GM12878 (cell line): ENCODE data around the gene ATP6V0A1. TPM values are rescaled to one million over a fixed set of nuclear protein-coding genes. Genes with fewer than 3 reads are reported as not detected.

Source experiments
- BACH1 ChIP-seq: fragments of 450-650 bp; IDR thresholded peaks from 2 replicates; pipeline ENCODE4 v1.6.1; 2017; ENCODE audit warnings: mild to moderate bottlenecking, borderline replicate concordance
- BCL11A ChIP-seq: IDR thresholded peaks from 2 replicates; pipeline ENCODE4 v1.6.1; 2011; ENCODE audit warnings: low read depth, low read length
- CBFB ChIP-seq: IDR thresholded peaks from 2 replicates; pipeline ENCODE4 v1.6.1; 2016; ENCODE audit warnings: antibody characterized with exemption, low read depth
- E2F4 ChIP-seq: IDR thresholded peaks from 2 replicates; pipeline ENCODE4 v1.6.1; 2012; ENCODE audit warnings: low read depth, low read length, improper control_type of control experiment
- E4F1 ChIP-seq: fragments of 450-650 bp; IDR thresholded peaks from 2 replicates; pipeline ENCODE4 v1.6.1; 2018; ENCODE audit warnings: borderline replicate concordance, mild to moderate bottlenecking; ENCODE audit not compliant: partially characterized antibody
- EGR1 ChIP-seq, 2 experiments: IDR thresholded peaks; 1 replicate in 1 of 2; 2 replicates in 1 of 2; pipeline ENCODE4 v1.6.1; 2011 to 2012; ENCODE audit warnings: low read depth in 2 of 2, low read length in 2 of 2, borderline replicate concordance in 1 of 2, mild to moderate bottlenecking in 1 of 2, moderate library complexity in 1 of 2
- FOS ChIP-seq: IDR thresholded peaks from 3 replicates; pipeline ENCODE4 v1.6.1; 2011; ENCODE audit warnings: borderline replicate concordance; ENCODE audit not compliant: insufficient read length; ENCODE audit errors: extremely low read depth
- JUNB ChIP-seq: IDR thresholded peaks from 2 replicates; pipeline ENCODE4 v1.6.1; 2016; ENCODE audit warnings: antibody characterized with exemption, mild to moderate bottlenecking
- MXI1 ChIP-seq: fragments of 150-350 bp; IDR thresholded peaks from 2 replicates; pipeline ENCODE4 v1.6.1; 2011; ENCODE audit warnings: low read depth, mild to moderate bottlenecking, inconsistent platforms, low read length, improper control_type of control experiment
- NBN ChIP-seq: fragments of 450-650 bp; IDR thresholded peaks from 2 replicates; pipeline ENCODE4 v1.6.1; 2016
- NFIC ChIP-seq: IDR thresholded peaks from 2 replicates; pipeline ENCODE4 v1.6.1; 2012; ENCODE audit warnings: low read depth, mild to moderate bottlenecking, inconsistent platforms, low read length, moderate library complexity
- POLR2A ChIP-seq: IDR thresholded peaks from 2 replicates; pipeline ENCODE4 v1.6.1; 2011; ENCODE audit warnings: low read depth, mild to moderate bottlenecking, low read length
- POLR2AphosphoS2 ChIP-seq: IDR thresholded peaks from 2 replicates; pipeline ENCODE4 v1.6.1; 2011; ENCODE audit warnings: low read depth, mild to moderate bottlenecking, low read length, improper control_type of control experiment, moderate library complexity
- SUZ12 ChIP-seq: fragments of 200-600 bp; sonication (generic); IDR thresholded peaks from one replicate; pipeline ENCODE4 v1.6.1; 2018; ENCODE audit warnings: antibody characterized with exemption, mild to moderate bottlenecking; ENCODE audit not compliant: unreplicated experiment
- TAF1 ChIP-seq: IDR thresholded peaks from 2 replicates; pipeline ENCODE4 v1.6.1; 2011; ENCODE audit warnings: mild to moderate bottlenecking, low read depth, low read length, borderline replicate concordance
- TCF3 ChIP-seq: IDR thresholded peaks from 2 replicates; pipeline ENCODE4 v1.6.1; 2012; ENCODE audit warnings: low read depth, mild to moderate bottlenecking, low read length, borderline replicate concordance; ENCODE audit not compliant: insufficient read depth
- YBX1 ChIP-seq: fragments of 450-650 bp; IDR thresholded peaks from 2 replicates; pipeline ENCODE4 v1.6.1; 2016; ENCODE audit warnings: antibody characterized with exemption
- YY1 ChIP-seq: IDR thresholded peaks from 2 replicates; pipeline ENCODE4 v1.6.1; 2011; ENCODE audit warnings: low read depth, mild to moderate bottlenecking, low read length
- ZBED1 ChIP-seq: IDR thresholded peaks from 2 replicates; pipeline ENCODE4 v1.6.1; 2016; ENCODE audit warnings: borderline replicate concordance
- ZNF24 ChIP-seq: fragments of 450-650 bp; IDR thresholded peaks from 2 replicates; pipeline ENCODE4 v1.6.1; 2017; ENCODE audit warnings: antibody characterized with exemption, mild to moderate bottlenecking
- ZSCAN29 ChIP-seq: fragments of 450-650 bp; IDR thresholded peaks from 2 replicates; pipeline ENCODE4 v1.6.1; 2017; ENCODE audit warnings: mild to moderate bottlenecking, moderate library complexity
- polyA plus RNA-seq, 11 experiments: library from polyadenylated mRNA; depleted of rRNA in 4 of 11; unstranded in 6 of 11; stranded (reverse) in 5 of 11; fragments of >200 nt; fragmentation: Nextera tagmentation in 4 of 11; fragmentation: Illumina TruSeq in 1 of 11; extraction: Ambion mirVana in 4 of 11; extraction: Trizol in 1 of 11; gene quantifications; 1 replicate in 1 of 11; 2 replicates in 10 of 11; pipeline versions ENCODE4 v1.2.1 to v1.2.3, GENCODE V29; 2011 to 2016; ENCODE audit warnings: inconsistent platforms in 2 of 11, missing spikeins in 2 of 11, low read depth in 1 of 11
- total RNA-seq, 4 experiments: library from RNA; depleted of rRNA in 3 of 4; stranded (reverse); fragments of >200 nt in 3 of 4; fragmentation: Illumina TruSeq in 1 of 4; extraction: Trizol in 1 of 4; gene quantifications; 2 replicates each; pipeline versions ENCODE4 v1.2.1 to v1.2.3, GENCODE V29; 2013 to 2021
- TF ChIP-seq, protein P1 (sequence below): fragments of 450-650 bp; formaldehyde crosslinking; IDR thresholded peaks from 2 replicates; pipeline ENCODE4 v1.4.0; 2020; ENCODE audit warnings: mild to moderate bottlenecking, moderate library complexity
- TF ChIP-seq, protein P2 (sequence below): fragments of 150-350 bp; IDR thresholded peaks from 2 replicates; pipeline ENCODE4 v1.6.1; 2014; ENCODE audit warnings: mild to moderate bottlenecking, low read depth, low read length

The ATP6V0A1 gene
- total and polyA plus RNA-seq, 10 of the 15 experiments (the other 5 are each of a cell fraction or from before 2014, with no cell fraction given), result 3.0 to 76.6 (median 30.9) TPM

GRCh38 chr17:42458497-42459255 lies at the start of gene ATP6V0A1 (continued):
- TF ChIP-seq, protein P1, sequence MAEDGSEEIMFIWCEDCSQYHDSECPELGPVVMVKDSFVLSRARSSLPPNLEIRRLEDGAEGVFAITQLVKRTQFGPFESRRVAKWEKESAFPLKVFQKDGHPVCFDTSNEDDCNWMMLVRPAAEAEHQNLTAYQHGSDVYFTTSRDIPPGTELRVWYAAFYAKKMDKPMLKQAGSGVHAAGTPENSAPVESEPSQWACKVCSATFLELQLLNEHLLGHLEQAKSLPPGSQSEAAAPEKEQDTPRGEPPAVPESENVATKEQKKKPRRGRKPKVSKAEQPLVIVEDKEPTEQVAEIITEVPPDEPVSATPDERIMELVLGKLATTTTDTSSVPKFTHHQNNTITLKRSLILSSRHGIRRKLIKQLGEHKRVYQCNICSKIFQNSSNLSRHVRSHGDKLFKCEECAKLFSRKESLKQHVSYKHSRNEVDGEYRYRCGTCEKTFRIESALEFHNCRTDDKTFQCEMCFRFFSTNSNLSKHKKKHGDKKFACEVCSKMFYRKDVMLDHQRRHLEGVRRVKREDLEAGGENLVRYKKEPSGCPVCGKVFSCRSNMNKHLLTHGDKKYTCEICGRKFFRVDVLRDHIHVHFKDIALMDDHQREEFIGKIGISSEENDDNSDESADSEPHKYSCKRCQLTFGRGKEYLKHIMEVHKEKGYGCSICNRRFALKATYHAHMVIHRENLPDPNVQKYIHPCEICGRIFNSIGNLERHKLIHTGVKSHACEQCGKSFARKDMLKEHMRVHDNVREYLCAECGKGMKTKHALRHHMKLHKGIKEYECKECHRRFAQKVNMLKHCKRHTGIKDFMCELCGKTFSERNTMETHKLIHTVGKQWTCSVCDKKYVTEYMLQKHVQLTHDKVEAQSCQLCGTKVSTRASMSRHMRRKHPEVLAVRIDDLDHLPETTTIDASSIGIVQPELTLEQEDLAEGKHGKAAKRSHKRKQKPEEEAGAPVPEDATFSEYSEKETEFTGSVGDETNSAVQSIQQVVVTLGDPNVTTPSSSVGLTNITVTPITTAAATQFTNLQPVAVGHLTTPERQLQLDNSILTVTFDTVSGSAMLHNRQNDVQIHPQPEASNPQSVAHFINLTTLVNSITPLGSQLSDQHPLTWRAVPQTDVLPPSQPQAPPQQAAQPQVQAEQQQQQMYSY (CRISPR knock-in tag), result no peak
- TF ChIP-seq POLR2AphosphoS2, result peak; percentile 61; the same call in 1 of the 2 replicates
- no peak for TF ChIP-seq ZNF24
- no peak for TF ChIP-seq E4F1
- peak; percentile 93 for TF ChIP-seq YY1
- TF ChIP-seq NBN, result peak; percentile 54; the same call in 1 of the 2 replicates
- TF ChIP-seq JUNB, result no peak
- TF ChIP-seq CBFB, result peak; percentile 82; the same call in 1 of the 2 replicates
- TF ChIP-seq TCF3, result no peak
- no peak for TF ChIP-seq NFIC
- no peak for TF ChIP-seq ZSCAN29
- TF ChIP-seq E2F4, result no peak
- no peak for TF ChIP-seq TAF1
- TF ChIP-seq FOS, result no peak
- TF ChIP-seq MXI1, result 0 out of 2 replicates have a peak, but pooled peaks have one; percentile 8
- TF ChIP-seq EGR1 (IDR thresholded peaks at IDR 0.05; ENCODE audit: borderline replicate concordance in 1 of 2, low read depth in 2 of 2, low read length in 2 of 2), result peak; percentile 62 to 97
- 0 out of 2 replicates have a peak, but pooled peaks have one; percentile 12 for TF ChIP-seq BACH1
- no peak for TF ChIP-seq ZBED1
- no peak for TF ChIP-seq YBX1
- TF ChIP-seq SUZ12, result no peak
- TF ChIP-seq POLR2A, result peak; percentile 81
- no peak for TF ChIP-seq BCL11A
- TF ChIP-seq, protein P2, sequence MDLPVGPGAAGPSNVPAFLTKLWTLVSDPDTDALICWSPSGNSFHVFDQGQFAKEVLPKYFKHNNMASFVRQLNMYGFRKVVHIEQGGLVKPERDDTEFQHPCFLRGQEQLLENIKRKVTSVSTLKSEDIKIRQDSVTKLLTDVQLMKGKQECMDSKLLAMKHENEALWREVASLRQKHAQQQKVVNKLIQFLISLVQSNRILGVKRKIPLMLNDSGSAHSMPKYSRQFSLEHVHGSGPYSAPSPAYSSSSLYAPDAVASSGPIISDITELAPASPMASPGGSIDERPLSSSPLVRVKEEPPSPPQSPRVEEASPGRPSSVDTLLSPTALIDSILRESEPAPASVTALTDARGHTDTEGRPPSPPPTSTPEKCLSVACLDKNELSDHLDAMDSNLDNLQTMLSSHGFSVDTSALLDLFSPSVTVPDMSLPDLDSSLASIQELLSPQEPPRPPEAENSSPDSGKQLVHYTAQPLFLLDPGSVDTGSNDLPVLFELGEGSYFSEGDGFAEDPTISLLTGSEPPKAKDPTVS, result no peak
